AG04450 (cell line): ENCODE results near the gene SLC6A6. TPM values are rescaled to one million over a fixed set of nuclear protein-coding genes. Genes with fewer than 3 reads are reported as not detected.
A peak's percentile ranks its signal among the peaks of the same experiment; 100 is the strongest.

Experiments
- CTCF ChIA-PET: fragments of 300-600, 350-600 bp; formaldehyde crosslinking; extraction: SDS; loops from one replicate; lab custom pipeline; 2022; ENCODE audit warnings: antibody characterized with exemption, inconsistent platforms; lab: Charles Lee
- POLR2A ChIA-PET: fragments of 350-600 bp; formaldehyde crosslinking; extraction: SDS; loops from one replicate; lab custom pipeline; 2021; ENCODE audit warnings: antibody characterized with exemption, inconsistent platforms; lab: Yijun Ruan, JAX
- DNase-seq: peaks from one replicate; pipeline ENCODE4 v3.0.0-alpha.2; 2011; ENCODE audit warnings: low read depth, low spot score
- H3K27ac ChIP-seq: one replicate; pipeline ENCODE4 v1.5.1; 2012; ENCODE audit warnings: low read depth, low read length, control low read depth
- H3K27me3 ChIP-seq: one replicate; pipeline ENCODE4 v1.6.0; 2012; ENCODE audit warnings: low read length; ENCODE audit not compliant: control insufficient read depth, insufficient read depth
- H3K4me3 ChIP-seq: 2 replicates; pipeline ENCODE4 v1.5.1; 2011; ENCODE audit warnings: mild to moderate bottlenecking, low read depth, low read length, control low read depth
- H3K9me3 ChIP-seq: 2 replicates; pipeline ENCODE4 v1.5.1; 2012; ENCODE audit warnings: low read length; ENCODE audit not compliant: control insufficient read depth, insufficient read depth
- polyA plus RNA-seq: library from polyadenylated mRNA; depleted of rRNA; stranded (reverse); fragments of >200 nt; gene quantifications from 2 replicates; pipeline ENCODE4 v1.2.3, GENCODE V29; 2011
- TF ChIP-seq, protein P1 (sequence below): IDR thresholded peaks from 2 replicates; pipeline ENCODE4 v1.5.1; 2011; ENCODE audit warnings: low read depth, low read length, control low read depth, inconsistent platforms

Gene SLC6A6
- polyA plus RNA-seq, 1 experiment, result 30.8 TPM

DNA sequence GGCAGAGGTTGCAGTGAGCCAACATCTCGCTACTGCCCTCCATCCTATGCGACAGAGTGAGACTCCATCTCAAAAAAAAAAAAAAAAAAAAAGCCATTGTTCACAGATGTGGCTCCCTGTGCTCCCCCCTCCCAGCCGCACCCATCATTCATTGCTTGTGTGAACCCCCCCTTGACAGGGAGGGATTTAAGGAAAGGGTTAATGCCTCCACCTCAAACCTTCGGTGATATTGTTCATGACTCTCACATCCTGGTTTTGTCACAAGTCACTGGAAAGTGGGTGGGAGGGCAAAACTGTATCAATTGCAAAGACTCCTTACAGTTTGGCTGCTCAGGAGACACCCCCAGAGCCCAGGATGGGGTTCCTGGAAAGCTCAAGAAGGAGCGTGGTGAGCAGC is 7.7 kb downstream of the SLC6A6 start:
- DNase-seq, result no peak
- ChIA-PET POLR2A (no interaction called here), CTCF (interaction anchor here (0.7 kb wide), 1 partner anchor 52 kb away, joined by 8 read pairs; no protein-coding TSS in a partner anchor)
- H3K27ac ChIP-seq, result peak overlapping the region; percentile 47
- H3K27me3 ChIP-seq, result no peaks in the 10 kb centered on the region
- H3K9me3 ChIP-seq, result no peaks in the 10 kb centered on the region; the same call in 1 of the 2 replicates
- H3K4me3 ChIP-seq, result no peak overlapping the region
- TF ChIP-seq, protein P1, sequence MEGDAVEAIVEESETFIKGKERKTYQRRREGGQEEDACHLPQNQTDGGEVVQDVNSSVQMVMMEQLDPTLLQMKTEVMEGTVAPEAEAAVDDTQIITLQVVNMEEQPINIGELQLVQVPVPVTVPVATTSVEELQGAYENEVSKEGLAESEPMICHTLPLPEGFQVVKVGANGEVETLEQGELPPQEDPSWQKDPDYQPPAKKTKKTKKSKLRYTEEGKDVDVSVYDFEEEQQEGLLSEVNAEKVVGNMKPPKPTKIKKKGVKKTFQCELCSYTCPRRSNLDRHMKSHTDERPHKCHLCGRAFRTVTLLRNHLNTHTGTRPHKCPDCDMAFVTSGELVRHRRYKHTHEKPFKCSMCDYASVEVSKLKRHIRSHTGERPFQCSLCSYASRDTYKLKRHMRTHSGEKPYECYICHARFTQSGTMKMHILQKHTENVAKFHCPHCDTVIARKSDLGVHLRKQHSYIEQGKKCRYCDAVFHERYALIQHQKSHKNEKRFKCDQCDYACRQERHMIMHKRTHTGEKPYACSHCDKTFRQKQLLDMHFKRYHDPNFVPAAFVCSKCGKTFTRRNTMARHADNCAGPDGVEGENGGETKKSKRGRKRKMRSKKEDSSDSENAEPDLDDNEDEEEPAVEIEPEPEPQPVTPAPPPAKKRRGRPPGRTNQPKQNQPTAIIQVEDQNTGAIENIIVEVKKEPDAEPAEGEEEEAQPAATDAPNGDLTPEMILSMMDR, result no peak

DNA sequence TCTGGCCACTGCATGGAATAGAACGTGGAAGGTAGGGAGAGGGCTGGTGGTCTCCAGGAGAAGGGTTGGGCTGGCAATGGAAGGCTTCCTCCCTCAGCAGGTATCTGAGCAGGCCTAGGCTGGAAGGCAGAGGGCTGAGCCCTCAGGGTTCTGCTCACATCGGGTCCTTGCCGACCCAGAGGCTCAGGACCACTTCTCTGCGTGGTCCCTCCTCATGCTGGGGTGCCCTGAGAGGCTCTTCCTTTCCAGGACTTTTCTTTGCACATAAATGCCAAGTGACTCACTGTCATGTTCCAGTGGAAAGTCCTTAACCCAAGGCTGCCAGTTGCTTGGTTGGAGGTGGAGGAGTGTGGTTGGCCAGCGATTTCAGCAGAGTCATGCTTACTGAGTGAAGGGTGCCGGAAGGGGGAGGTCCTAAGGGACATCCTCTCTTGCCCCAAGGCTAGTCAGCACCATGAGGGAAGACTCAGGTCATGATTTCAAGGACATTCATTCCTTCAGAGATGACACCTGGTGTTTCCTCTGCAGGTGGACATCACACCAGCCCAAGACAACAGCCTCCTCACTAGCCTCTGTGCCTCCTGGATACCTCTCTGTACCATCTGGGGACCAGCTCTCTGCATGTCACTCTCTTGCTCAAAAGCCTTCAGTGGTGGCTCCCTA is 8.2 kb downstream of the SLC6A6 start:
- Histone ChIP-seq H3K9me3 (no peaks in the 10 kb centered on the region; the same call in 1 of the 2 replicates), H3K27ac (peak overlapping the region; percentile 52), H3K4me3 (no peak overlapping the region), H3K27me3 (no peaks in the 10 kb centered on the region)
- ChIA-PET POLR2A (no interaction called here), CTCF (no interaction called here)
- TF ChIP-seq, protein P1, result no peak
- peak; percentile 53 for DNase-seq

DNA sequence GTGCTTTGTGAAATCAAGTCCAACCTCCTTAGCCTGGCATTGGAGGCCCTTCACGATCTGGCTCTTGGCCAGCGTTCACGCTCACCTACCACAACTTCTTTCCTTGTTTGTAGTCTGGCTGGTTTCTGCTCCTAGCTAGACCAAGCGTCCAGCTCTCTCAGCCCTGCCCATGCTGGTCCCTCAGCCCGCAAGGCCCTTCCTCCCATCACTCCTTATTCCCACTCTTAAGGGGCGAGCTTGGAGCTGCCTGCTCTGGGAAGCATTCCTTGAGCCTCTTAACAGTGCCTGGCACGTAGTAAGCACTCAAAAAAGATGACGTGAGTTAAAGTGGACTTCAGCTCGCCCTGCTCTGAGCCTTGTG is 8.7 kb downstream of the SLC6A6 start:
- Histone ChIP-seq H3K9me3 (no peaks in the 10 kb centered on the region; the same call in 1 of the 2 replicates), H3K4me3 (no peak overlapping the region), H3K27ac (peak overlapping the region; percentile 52), H3K27me3 (no peaks in the 10 kb centered on the region)
- TF ChIP-seq, protein P1, result no peak
- DNase-seq, result no peak
- ChIA-PET POLR2A (no interaction called here), CTCF (interaction anchor here (2.0 kb wide), 1 partner anchor 208 kb away, joined by 8 read pairs; no protein-coding TSS in a partner anchor)

DNA sequence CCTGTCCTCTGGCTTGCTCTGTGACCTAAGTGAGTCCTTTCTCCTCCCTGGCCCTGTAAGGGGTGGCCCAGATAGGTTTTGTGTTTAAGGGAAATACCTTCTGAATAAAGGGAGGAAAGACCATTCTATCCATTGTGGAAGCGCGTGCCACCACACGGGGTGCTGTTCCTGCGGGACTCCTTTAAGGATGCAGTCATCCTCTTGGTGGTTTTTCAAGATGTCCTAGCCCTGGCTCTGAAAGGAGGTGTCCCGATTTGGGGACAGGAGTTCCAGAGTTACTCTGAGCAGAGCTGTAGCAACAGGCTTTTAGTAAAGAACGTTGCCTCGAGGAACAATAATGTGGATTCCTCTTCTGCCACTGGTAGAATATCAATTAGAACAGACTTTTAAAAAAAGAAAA is 9.6 kb downstream of the SLC6A6 start:
- ChIA-PET CTCF (interaction anchor here (2.0 kb wide), 1 partner anchor 209 kb away, joined by 8 read pairs; no protein-coding TSS in a partner anchor), POLR2A (no interaction called here)
- Histone ChIP-seq H3K27ac (no peak overlapping the region), H3K4me3 (no peak overlapping the region), H3K27me3 (no peaks in the 10 kb centered on the region), H3K9me3 (no peaks in the 10 kb centered on the region; the same call in 1 of the 2 replicates)
- TF ChIP-seq, protein P1, result peak; percentile 32
- no peak for DNase-seq

DNA sequence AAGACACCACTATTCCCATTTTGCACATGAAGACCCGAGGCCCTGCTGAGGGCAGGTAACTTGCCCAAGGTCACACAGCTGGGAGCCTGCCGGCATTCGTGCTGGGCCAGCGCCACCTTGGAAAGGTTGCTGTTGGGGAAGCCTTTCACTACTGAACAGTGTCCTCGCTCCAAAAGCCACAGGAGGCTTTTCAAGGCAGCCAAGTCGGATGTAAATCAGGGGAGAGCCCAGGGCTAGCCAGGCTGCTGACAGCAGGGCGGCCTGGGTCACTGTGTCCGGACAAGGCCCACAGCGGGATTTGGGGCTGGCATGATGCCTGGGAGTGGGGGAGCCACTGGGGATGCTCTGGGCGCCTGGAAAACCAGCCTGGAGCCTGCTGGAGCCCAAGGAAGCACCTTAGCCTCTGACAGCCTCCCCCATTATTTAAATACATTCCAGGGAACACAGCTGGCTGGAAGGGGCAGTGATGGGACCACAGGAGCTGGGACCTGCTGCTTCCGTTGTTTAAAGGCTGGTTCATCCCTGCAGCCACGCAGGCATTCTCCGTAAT is 10.5 kb downstream of the SLC6A6 start:
- CTCF ChIA-PET, result interaction anchor here (2.0 kb wide), 1 partner anchor 210 kb away, joined by 8 read pairs; no protein-coding TSS in a partner anchor
- Histone ChIP-seq H3K4me3 (no peak overlapping the region), H3K27me3 (no peaks in the 10 kb centered on the region), H3K9me3 (no peaks in the 10 kb centered on the region; the same call in 1 of the 2 replicates), H3K27ac (peak overlapping the region; percentile 47)
- DNase-seq, result no peak
- TF ChIP-seq, protein P1, result no peak
- POLR2A ChIA-PET, result no interaction called here
